WTC11 (cell line): ENCODE measurements around the gene BMP8A. TPM values are rescaled to one million over a fixed set of nuclear protein-coding genes. Genes with fewer than 3 reads are reported as not detected.

Source experiments
- ATAC-seq: fragments of 200-7000 bp; cut with Tn5 transposase; 2 replicates; pipeline ENCODE4 v1.10.0; 2021; ENCODE audit warnings: mild to moderate bottlenecking, moderate library complexity
- CTCF ChIA-PET: fragments of 300-600 bp; sonication (Branson Sonifier 250); formaldehyde crosslinking; loops from one replicate; lab custom pipeline; 2021; ENCODE audit warnings: antibody characterized with exemption; lab: Charles Lee
- POLR2A ChIA-PET: fragments of 350-600 bp; sonication (Branson Sonifier 250); formaldehyde crosslinking; loops from one replicate; lab custom pipeline; 2021; ENCODE audit warnings: antibody characterized with exemption; lab: Charles Lee
- DNase-seq: peaks from one replicate; pipeline ENCODE4 v3.0.0; 2021; ENCODE audit warnings: low spot score
- H3K27ac Mint-ChIP-seq: 2 replicates; pipeline ENCODE4 v1.8.0; 2021; ENCODE audit warnings: mixed read lengths
- H3K27me3 Mint-ChIP-seq: 2 replicates; pipeline ENCODE4 v1.8.0; 2021; ENCODE audit warnings: low read depth, mild to moderate bottlenecking, moderate library complexity, mixed read lengths
- H3K36me3 Mint-ChIP-seq: 2 replicates; pipeline ENCODE4 v1.8.0; 2021; ENCODE audit warnings: mixed read lengths
- H3K4me1 Mint-ChIP-seq: 2 replicates; pipeline ENCODE4 v1.8.0; 2022; ENCODE audit warnings: mixed read lengths
- H3K4me3 Mint-ChIP-seq: 2 replicates; pipeline ENCODE4 v1.8.0; 2021; ENCODE audit warnings: mild to moderate bottlenecking, moderate library complexity, mixed read lengths
- H3K9me3 Mint-ChIP-seq: 2 replicates; pipeline ENCODE4 v1.8.0; 2021; ENCODE audit warnings: mixed read lengths
- ARID4B ChIP-seq: sonication (generic); formaldehyde crosslinking; IDR thresholded peaks from 2 replicates; pipeline ENCODE4 v1.8.0; 2023; ENCODE audit warnings: missing genetic modification reagents, mild to moderate bottlenecking, borderline replicate concordance
- CDX4 ChIP-seq: fragments of 250-450 bp; sonication (Bioruptor Pico); IDR thresholded peaks from 2 replicates; pipeline ENCODE4 v1.9.0; 2021; ENCODE audit warnings: moderate library complexity, mild to moderate bottlenecking, inconsistent platforms, borderline replicate concordance
- CREM ChIP-seq: sonication (generic); formaldehyde crosslinking; IDR thresholded peaks from 2 replicates; pipeline ENCODE4 v1.8.1; 2022; ENCODE audit warnings: mild to moderate bottlenecking, missing genetic modification reagents, moderate library complexity
- E2F4 ChIP-seq: sonication (generic); formaldehyde crosslinking; IDR thresholded peaks from 2 replicates; pipeline ENCODE4 v1.8.1; 2022; ENCODE audit warnings: low read depth, mild to moderate bottlenecking, moderate library complexity, missing genetic modification reagents, borderline replicate concordance
- EMX1 ChIP-seq: fragments of 250-450 bp; sonication (Bioruptor Pico); IDR thresholded peaks from 2 replicates; pipeline ENCODE4 v1.8.0; 2021; ENCODE audit warnings: mild to moderate bottlenecking
- FOXK1 ChIP-seq: sonication (generic); formaldehyde crosslinking; IDR thresholded peaks from 2 replicates; pipeline ENCODE4 v1.8.0; 2022; ENCODE audit warnings: mild to moderate bottlenecking, moderate library complexity, missing genetic modification reagents
- GTF2I ChIP-seq: fragments of 250-450 bp; sonication (Bioruptor Pico); conservative IDR thresholded peaks from 2 replicates; pipeline ENCODE4 v1.4.0; 2021; ENCODE audit warnings: mild to moderate bottlenecking
- HMGA2 ChIP-seq: fragments of 250-450 bp; sonication (Bioruptor Pico); IDR thresholded peaks from 2 replicates; pipeline ENCODE4 v1.4.0; 2021; ENCODE audit warnings: mild to moderate bottlenecking, moderate library complexity
- IRF1 ChIP-seq: sonication (generic); formaldehyde crosslinking; IDR thresholded peaks from 2 replicates; pipeline ENCODE4 v1.8.0; 2023; ENCODE audit warnings: missing genetic modification reagents
- MAX ChIP-seq: sonication (generic); formaldehyde crosslinking; IDR thresholded peaks from 2 replicates; pipeline ENCODE4 v1.8.0; 2022; ENCODE audit warnings: mild to moderate bottlenecking, missing genetic modification reagents
- NFE2L1 ChIP-seq: sonication (generic); formaldehyde crosslinking; IDR thresholded peaks from 2 replicates; pipeline ENCODE4 v1.8.1; 2023; ENCODE audit warnings: missing genetic modification reagents
- NFYB ChIP-seq: sonication (generic); formaldehyde crosslinking; conservative IDR thresholded peaks from 2 replicates; pipeline ENCODE4 v1.8.0; 2022; ENCODE audit warnings: low read depth, missing genetic modification reagents
- OVOL2 ChIP-seq: fragments of 250-450 bp; sonication (Bioruptor Pico); IDR thresholded peaks from 2 replicates; pipeline ENCODE4 v1.9.0; 2021; ENCODE audit warnings: mild to moderate bottlenecking, borderline replicate concordance
- PREB ChIP-seq: sonication (generic); formaldehyde crosslinking; IDR thresholded peaks from 2 replicates; pipeline ENCODE4 v1.8.1; 2022; ENCODE audit warnings: mild to moderate bottlenecking, missing genetic modification reagents, moderate library complexity, borderline replicate concordance
- PRRX2 ChIP-seq: fragments of 250-450 bp; sonication (Bioruptor Pico); IDR thresholded peaks from 2 replicates; pipeline ENCODE4 v1.8.0; 2021; ENCODE audit warnings: mild to moderate bottlenecking
- RORB ChIP-seq: fragments of 250-450 bp; sonication (Bioruptor Pico); IDR thresholded peaks from 2 replicates; pipeline ENCODE4 v1.9.0; 2021; ENCODE audit warnings: mild to moderate bottlenecking
- STAT6 ChIP-seq: sonication (generic); formaldehyde crosslinking; conservative IDR thresholded peaks from 2 replicates; pipeline ENCODE4 v1.8.1; 2023; ENCODE audit warnings: mild to moderate bottlenecking, low read depth, missing genetic modification reagents, moderate library complexity
- TEAD4 ChIP-seq: sonication (generic); formaldehyde crosslinking; IDR thresholded peaks from 2 replicates; pipeline ENCODE4 v1.8.0; 2022; ENCODE audit warnings: mild to moderate bottlenecking, missing genetic modification reagents
- ZMAT4 ChIP-seq: fragments of 250-450 bp; sonication (Bioruptor Pico); IDR thresholded peaks from 2 replicates; pipeline ENCODE4 v1.9.0; 2021; ENCODE audit warnings: mild to moderate bottlenecking
- ZNF232 ChIP-seq: sonication (generic); formaldehyde crosslinking; IDR thresholded peaks from 2 replicates; pipeline ENCODE4 v1.8.0; 2022; ENCODE audit warnings: mild to moderate bottlenecking, missing genetic modification reagents
- ZNF317 ChIP-seq: sonication (generic); formaldehyde crosslinking; IDR thresholded peaks from 2 replicates; pipeline ENCODE4 v1.8.1; 2023; ENCODE audit warnings: low read depth, mild to moderate bottlenecking, moderate library complexity, missing genetic modification reagents, borderline replicate concordance
- ZNF512 ChIP-seq: sonication (generic); formaldehyde crosslinking; IDR thresholded peaks from 2 replicates; pipeline ENCODE4 v1.8.1; 2022; ENCODE audit warnings: missing genetic modification reagents, borderline replicate concordance
- total RNA-seq: library from RNA; stranded (reverse); gene quantifications from 3 replicates; pipeline ENCODE4 v1.2.3, GENCODE V29; 2021

Gene BMP8A
- total RNA-seq, 1 experiment from 2014 or later: 0.94 TPM

- TF ChIP-seq ZNF512 (CRISPR knock-in tag) (no peak), HMGA2 (no peak), PRRX2 (CRISPR knock-in tag) (no peak), RORB (CRISPR knock-in tag) (no peak), NFE2L1 (CRISPR knock-in tag) (no peak), ZNF232 (CRISPR knock-in tag) (no peak)
These were observed 15.9 kb downstream of the BMP8A start (continued) for GRCh38 chr1:39507230-39507928.

- no peaks in the 10 kb centered on the region for H3K9me3 Mint-ChIP-seq
- POLR2A ChIA-PET: no interaction called here
These were observed 16.8 kb downstream of the BMP8A start for GRCh38 chr1:39508266-39508665.

More at GRCh38 chr1:39508266-39508665, 16.8 kb downstream of the BMP8A start:
- Mint-ChIP-seq H3K36me3 (no peaks in the 10 kb centered on the region), H3K4me3 (no peak overlapping the region), H3K4me1 (peaks cover 12% of the 10 kb centered on the region), H3K27ac (no peak overlapping the region), H3K27me3 (peaks cover 13% of the 10 kb centered on the region)
- CTCF ChIA-PET: interaction anchor here (1.4 to 1.5 kb wide), 2 partner anchors 31 to 150 kb away, joined by 3 to 9 read pairs; no protein-coding TSS in a partner anchor
- TF ChIP-seq STAT6 (CRISPR knock-in tag) (no peak), ZNF317 (no peak), NFE2L1 (CRISPR knock-in tag) (no peak), HMGA2 (no peak), OVOL2 (CRISPR knock-in tag) (no peak), ZNF232 (CRISPR knock-in tag) (no peak), MAX (CRISPR knock-in tag) (no peak), PREB (no peak), IRF1 (no peak), CDX4 (CRISPR knock-in tag) (no peak), TEAD4 (CRISPR knock-in tag) (no peak), FOXK1 (CRISPR knock-in tag) (no peak), E2F4 (no peak), NFYB (no peak), EMX1 (no peak), GTF2I (CRISPR knock-in tag) (no peak), CREM (CRISPR knock-in tag) (no peak), ZMAT4 (no peak), RORB (CRISPR knock-in tag) (no peak), ARID4B (CRISPR knock-in tag) (no peak)
- DNase-seq (no peak), ATAC-seq (no peak)
